ENCODE results near the gene GREM1.

GREM1 gene

DNA sequence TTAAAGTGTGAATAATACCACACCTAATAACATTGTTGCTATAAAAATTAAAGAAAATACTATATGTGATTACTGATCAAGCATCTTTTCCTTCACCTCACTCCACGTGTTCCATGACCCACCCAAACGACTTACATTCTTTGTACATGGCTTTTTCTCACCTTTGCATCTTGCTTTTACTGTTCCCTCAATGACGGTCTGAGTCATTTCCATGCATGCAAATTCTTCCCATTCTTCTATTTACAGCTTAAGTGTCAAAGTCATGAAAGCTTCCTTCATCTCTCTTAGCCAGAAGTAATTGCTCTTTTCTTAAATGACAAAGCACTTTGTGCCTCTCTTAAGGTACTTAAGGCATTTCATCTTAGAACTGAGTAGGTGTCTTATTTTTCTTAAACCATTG lies 64.0 kb downstream of the GREM1 start:
- no peak for DNase-seq (ENCODE audit: low spot score)

DNA sequence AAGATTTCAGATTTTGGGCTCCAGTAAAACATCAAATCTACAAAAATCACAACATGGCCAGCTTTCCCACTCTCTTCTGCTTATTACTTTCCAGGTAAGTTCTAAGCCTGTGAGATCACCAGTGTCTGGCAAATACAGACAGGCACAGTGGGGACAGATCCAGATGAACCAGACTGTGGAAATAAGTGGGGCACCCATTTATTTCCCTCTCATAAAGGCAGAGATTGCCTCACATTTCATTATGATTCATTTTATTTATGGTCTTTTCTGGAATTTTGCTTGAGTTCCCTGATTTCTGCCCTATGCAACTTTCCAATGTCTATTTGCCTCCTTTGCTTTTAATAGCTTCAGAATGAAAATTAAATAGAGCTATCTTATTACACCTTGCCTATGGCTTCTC lies 66.8 kb downstream of the GREM1 start:
- DNase-seq (ENCODE audit: low spot score): no peak

DNA sequence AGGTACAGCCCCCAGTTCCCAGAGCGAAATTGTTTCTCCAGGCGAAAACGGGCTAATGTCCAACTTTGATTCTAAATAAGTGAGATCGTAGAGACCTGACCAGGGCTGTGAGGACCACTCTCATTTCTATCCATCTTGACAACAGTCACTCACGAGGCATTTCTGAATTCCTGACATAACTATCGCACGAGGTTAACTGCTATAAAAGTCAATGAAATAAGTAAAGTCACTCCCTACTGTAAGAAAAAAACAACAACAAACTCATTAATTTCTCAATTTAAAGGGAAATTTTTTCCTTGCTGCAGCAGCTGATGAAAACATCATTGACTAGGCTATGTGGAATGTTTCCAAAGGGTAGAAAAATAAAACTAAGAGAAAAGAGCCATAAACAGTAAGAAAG lies 69.1 kb downstream of the GREM1 start:
- no peak for DNase-seq (ENCODE audit: low spot score)

DNA sequence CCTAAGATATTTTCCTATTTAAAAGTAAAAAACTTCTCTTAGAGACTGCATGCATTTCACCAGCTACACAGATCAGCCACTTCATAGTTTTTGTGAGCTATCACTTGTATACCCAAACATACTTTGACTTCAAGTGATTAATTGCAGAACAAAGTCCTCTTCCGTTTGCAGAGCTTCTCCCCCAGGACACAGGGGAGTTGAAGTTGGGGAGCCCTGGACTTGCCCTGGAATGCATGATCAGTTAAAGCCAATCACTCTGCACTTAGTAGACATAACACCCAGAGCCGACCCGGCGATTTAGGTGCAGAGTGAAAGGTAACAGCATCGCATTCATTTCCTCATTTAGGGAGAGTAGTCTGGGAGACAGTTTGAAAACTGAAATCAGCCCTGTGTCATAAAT lies 70.1 kb downstream of the GREM1 start:
- DNase-seq (ENCODE audit: low spot score): no peak

DNA sequence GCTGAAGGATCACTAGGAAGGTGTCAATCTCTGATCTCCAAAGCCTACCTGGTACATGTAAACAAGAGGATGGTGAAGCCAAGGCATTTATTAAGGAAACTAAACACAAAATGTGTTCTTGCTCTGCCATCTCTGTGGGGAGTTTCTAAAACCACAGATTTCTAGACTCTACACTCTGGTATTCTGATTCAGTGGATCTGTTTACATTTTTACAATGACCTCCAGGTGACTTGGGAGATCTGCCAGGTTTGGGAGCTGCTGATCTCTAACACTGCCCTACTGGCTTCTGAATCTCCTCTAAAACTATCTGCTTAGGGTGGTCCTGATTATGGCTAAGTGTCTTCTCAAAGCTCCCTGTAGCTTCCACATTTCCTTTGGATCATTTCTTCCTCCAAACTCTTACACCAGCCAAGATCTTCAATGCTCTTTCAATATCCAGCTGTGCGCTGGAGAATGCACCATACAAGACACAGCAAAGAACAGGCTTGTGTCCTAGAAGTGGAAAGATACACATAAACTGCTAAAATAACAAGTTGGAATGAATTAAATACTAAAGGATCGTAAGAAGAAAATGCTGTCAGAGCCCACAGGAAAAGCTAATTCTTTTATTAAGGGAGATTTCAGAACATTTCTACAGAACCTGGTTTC lies 72.7 kb downstream of the GREM1 start:
- DNase-seq (ENCODE audit: low spot score): no peak

DNA sequence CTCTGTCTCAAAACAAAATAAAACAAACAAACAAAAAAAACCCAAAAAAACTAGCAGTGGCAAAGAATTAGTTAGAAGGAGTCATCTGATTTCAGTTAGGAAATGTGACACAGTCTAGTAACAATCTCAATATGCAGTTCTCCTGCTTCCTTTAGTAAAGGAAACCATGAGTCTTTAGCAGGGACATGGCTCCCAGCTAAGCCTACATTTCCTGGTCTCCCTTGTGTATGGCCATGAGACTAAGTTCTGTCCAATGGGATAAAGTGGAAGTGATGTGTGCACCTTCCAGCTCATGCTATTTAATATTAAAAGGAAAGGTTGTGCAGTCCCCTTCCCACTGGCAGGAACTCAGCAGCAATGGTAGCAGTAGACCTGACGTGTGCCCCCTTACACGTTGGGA lies 74.6 kb downstream of the GREM1 start:
- DNase-seq (ENCODE audit: low spot score): no peak
